ENCODE results near the gene RXFP2. TPM values are rescaled to one million over a fixed set of nuclear protein-coding genes. Genes with fewer than 3 reads are reported as not detected.

The RXFP2 gene
- total RNA-seq, 5 donors from 2014 or later (not counting 1 experiment from before 2014, with no cell fraction given): not detected

GRCh38 chr13:31722673-31723072 lies 16.7 kb upstream of the RXFP2 start:
- Histone ChIP-seq H3K4me3 (ENCODE audit: control insufficient read depth in 1 of 2, extremely low read depth in 1 of 2, low read length in 1 of 2) (no peak overlapping the region), H3K9me3 (no peaks in the 10 kb centered on the region), H3K27ac (ENCODE audit: low read length) (no peak overlapping the region), H3K27me3 (replicated peaks in 1 of 2; ENCODE audit: control insufficient read depth in 2 of 2, extremely low read depth in 1 of 2, insufficient read depth in 2 of 2, low read length in 1 of 2) (peaks cover 0 to 7% of the 10 kb centered on the region in 2 experiments), H3K4me1 (ENCODE audit: control insufficient read depth in 1 of 2, extremely low read depth in 1 of 2, insufficient read depth in 2 of 2, low read length in 2 of 2) (no peaks in the 10 kb centered on the region), H3K36me3 (ENCODE audit: control insufficient read depth in 2 of 2, extremely low read depth in 1 of 2, insufficient read depth in 1 of 2, low read length in 1 of 2) (no peaks in the 10 kb centered on the region)
- Mint-ChIP-seq H3K27ac (no peak overlapping the region), H3K4me1 (no peaks in the 10 kb centered on the region), H3K27me3 (peaks cover 11 to 22% of the 10 kb centered on the region in 2 donors), H3K9me3 (peaks cover 0 to 9% (median 0%) of the 10 kb centered on the region in 3 donors), H3K4me3 (no peak overlapping the region), H3K36me3 (no peaks in the 10 kb centered on the region)
- no peak for DNase-seq
- ATAC-seq (replicated peaks in 1 of 4): no peak
- POLR2A ChIA-PET: no interaction called here
- CTCF ChIA-PET: no interaction called here
- 100% methylated on average over 1 of the region's 5 CpGs for WGBS (ENCODE audit: insufficient coverage)

GRCh38 chr13:31725841-31726240 lies 13.5 kb upstream of the RXFP2 start:
- H3K27ac ChIP-seq (ENCODE audit: low read length): no peak overlapping the region
- 78% methylated on average over 5 of the region's 5 CpGs for WGBS (ENCODE audit: insufficient coverage)

GRCh38 chr13:31731921-31732320 lies 7.4 kb upstream of the RXFP2 start:
- H3K4me3 ChIP-seq (ENCODE audit: control insufficient read depth in 1 of 2, extremely low read depth in 1 of 2, low read length in 1 of 2): no peak overlapping the region
- ATAC-seq (replicated peaks in 1 of 4): no peak
- no peak overlapping the region for H3K27ac ChIP-seq (ENCODE audit: low read length)
- ChIA-PET CTCF (interaction anchor here (0.5 to 0.6 kb wide), 2 partner anchors 13 to 794 kb away, joined by 4 to 5 read pairs; no protein-coding TSS in a partner anchor), POLR2A (no interaction called here)
- peaks cover 8 to 17% of the 10 kb centered on the region in 2 donors for H3K27me3 Mint-ChIP-seq
- no peak overlapping the region for H3K27ac Mint-ChIP-seq
- no peaks in the 10 kb centered on the region for H3K36me3 Mint-ChIP-seq
- H3K9me3 ChIP-seq: no peaks in the 10 kb centered on the region
- no peaks in the 10 kb centered on the region for H3K4me1 Mint-ChIP-seq
- H3K4me3 Mint-ChIP-seq: no peak overlapping the region
- H3K36me3 ChIP-seq (ENCODE audit: control insufficient read depth in 2 of 2, extremely low read depth in 1 of 2, insufficient read depth in 1 of 2, low read length in 1 of 2): no peaks in the 10 kb centered on the region
- no peaks in the 10 kb centered on the region for H3K4me1 ChIP-seq (ENCODE audit: control insufficient read depth in 1 of 2, extremely low read depth in 1 of 2, insufficient read depth in 2 of 2, low read length in 2 of 2)
- H3K27me3 ChIP-seq (replicated peaks in 1 of 2; ENCODE audit: control insufficient read depth in 2 of 2, extremely low read depth in 1 of 2, insufficient read depth in 2 of 2, low read length in 1 of 2): no peaks in the 10 kb centered on the region
- 11% methylated on average over 6 of the region's 6 CpGs for WGBS (ENCODE audit: insufficient coverage)
- H3K9me3 Mint-ChIP-seq: no peaks in the 10 kb centered on the region
- no peak for DNase-seq

More at GRCh38 chr13:31725841-31726240, 13.5 kb upstream of the RXFP2 start:
- Mint-ChIP-seq H3K27me3 (peaks cover 13 to 26% of the 10 kb centered on the region in 2 donors), H3K9me3 (peaks cover 0 to 9% (median 0%) of the 10 kb centered on the region in 3 donors), H3K4me1 (no peaks in the 10 kb centered on the region), H3K36me3 (no peaks in the 10 kb centered on the region), H3K27ac (no peak overlapping the region), H3K4me3 (no peak overlapping the region)
- DNase-seq (no peak), ATAC-seq (replicated peaks in 1 of 4) (no peak)
- H3K9me3 ChIP-seq: no peaks in the 10 kb centered on the region
- H3K4me1 ChIP-seq (ENCODE audit: control insufficient read depth in 1 of 2, extremely low read depth in 1 of 2, insufficient read depth in 2 of 2, low read length in 2 of 2): no peaks in the 10 kb centered on the region
- H3K4me3 ChIP-seq (ENCODE audit: control insufficient read depth in 1 of 2, extremely low read depth in 1 of 2, low read length in 1 of 2): no peak overlapping the region
- ChIA-PET POLR2A (no interaction called here), CTCF (no interaction called here)
- H3K27me3 ChIP-seq (replicated peaks in 1 of 2; ENCODE audit: control insufficient read depth in 2 of 2, extremely low read depth in 1 of 2, insufficient read depth in 2 of 2, low read length in 1 of 2): peaks cover 0 to 5% of the 10 kb centered on the region in 2 experiments
- no peaks in the 10 kb centered on the region for H3K36me3 ChIP-seq (ENCODE audit: control insufficient read depth in 2 of 2, extremely low read depth in 1 of 2, insufficient read depth in 1 of 2, low read length in 1 of 2)

- DNase-seq: no peak
- POLR2A ChIA-PET: no interaction called here
- no peak for ATAC-seq (replicated peaks in 1 of 4)
- no peak overlapping the region for H3K4me3 ChIP-seq (ENCODE audit: control insufficient read depth in 1 of 2, extremely low read depth in 1 of 2, low read length in 1 of 2)
- H3K27ac ChIP-seq (ENCODE audit: low read length): no peak overlapping the region
- no peaks in the 10 kb centered on the region for H3K36me3 ChIP-seq (ENCODE audit: control insufficient read depth in 2 of 2, extremely low read depth in 1 of 2, insufficient read depth in 1 of 2, low read length in 1 of 2)
- CTCF ChIA-PET: interaction anchor here in 1 of 2 donors (0.6 kb wide), 1 partner anchor 318 kb away, joined by 3 read pairs; no protein-coding TSS in a partner anchor
- Mint-ChIP-seq H3K36me3 (no peaks in the 10 kb centered on the region), H3K9me3 (no peaks in the 10 kb centered on the region), H3K4me3 (no peak overlapping the region), H3K27ac (no peak overlapping the region), H3K4me1 (no peaks in the 10 kb centered on the region), H3K27me3 (peaks cover 7 to 11% of the 10 kb centered on the region in 2 donors)
- H3K27me3 ChIP-seq (replicated peaks in 1 of 2; ENCODE audit: control insufficient read depth in 2 of 2, extremely low read depth in 1 of 2, insufficient read depth in 2 of 2, low read length in 1 of 2): no peaks in the 10 kb centered on the region
- H3K9me3 ChIP-seq: no peaks in the 10 kb centered on the region
- 70% methylated on average over 5 of the region's 5 CpGs for WGBS (ENCODE audit: insufficient coverage)
- no peaks in the 10 kb centered on the region for H3K4me1 ChIP-seq (ENCODE audit: control insufficient read depth in 1 of 2, extremely low read depth in 1 of 2, insufficient read depth in 2 of 2, low read length in 2 of 2)
These were observed 6.3 kb upstream of the RXFP2 start for GRCh38 chr13:31733066-31733465.

GRCh38 chr13:31733647-31734046 lies 5.7 kb upstream of the RXFP2 start:
- ATAC-seq (replicated peaks in 1 of 4) (no peak), DNase-seq (no peak)
- Mint-ChIP-seq H3K9me3 (no peaks in the 10 kb centered on the region), H3K36me3 (no peaks in the 10 kb centered on the region), H3K4me3 (no peak overlapping the region), H3K27me3 (peaks cover 6 to 10% of the 10 kb centered on the region in 2 donors), H3K4me1 (no peaks in the 10 kb centered on the region), H3K27ac (no peak overlapping the region)
- Histone ChIP-seq H3K9me3 (no peaks in the 10 kb centered on the region), H3K27ac (ENCODE audit: low read length) (no peak overlapping the region), H3K4me3 (ENCODE audit: control insufficient read depth in 1 of 2, extremely low read depth in 1 of 2, low read length in 1 of 2) (no peak overlapping the region), H3K4me1 (ENCODE audit: control insufficient read depth in 1 of 2, extremely low read depth in 1 of 2, insufficient read depth in 2 of 2, low read length in 2 of 2) (no peaks in the 10 kb centered on the region), H3K27me3 (replicated peaks in 1 of 2; ENCODE audit: control insufficient read depth in 2 of 2, extremely low read depth in 1 of 2, insufficient read depth in 2 of 2, low read length in 1 of 2) (no peaks in the 10 kb centered on the region), H3K36me3 (ENCODE audit: control insufficient read depth in 2 of 2, extremely low read depth in 1 of 2, insufficient read depth in 1 of 2, low read length in 1 of 2) (no peaks in the 10 kb centered on the region)
- 100% methylated on average over 1 of the region's 2 CpGs for WGBS (ENCODE audit: insufficient coverage)
- CTCF ChIA-PET: no interaction called here
- POLR2A ChIA-PET: no interaction called here

GRCh38 chr13:31742097-31742734 lies 2.9 kb downstream of the RXFP2 start:
- H3K27me3 Mint-ChIP-seq: peaks cover 3 to 7% of the 10 kb centered on the region in 2 donors
- H3K36me3 Mint-ChIP-seq: no peaks in the 10 kb centered on the region
- ATAC-seq (replicated peaks in 1 of 4) (peak; percentile 57 to 69 (median 64)), DNase-seq (peak; percentile 9 to 73 (median 45))
- H3K9me3 Mint-ChIP-seq: no peaks in the 10 kb centered on the region
- peaks cover 0 to 5% of the 10 kb centered on the region in 2 experiments for H3K4me1 ChIP-seq (ENCODE audit: control insufficient read depth in 1 of 2, extremely low read depth in 1 of 2, insufficient read depth in 2 of 2, low read length in 2 of 2)
- H3K4me3 ChIP-seq (ENCODE audit: control insufficient read depth in 1 of 2, extremely low read depth in 1 of 2, low read length in 1 of 2): no peak overlapping the region
- ChIA-PET POLR2A (no interaction called here), CTCF (interaction anchor here in 1 of 2 donors (0.6 kb wide), 1 partner anchor 13 kb away, joined by 3 read pairs; no protein-coding TSS in a partner anchor)
- no CpG with 5 or more reads among the region's 7 CpGs for WGBS (ENCODE audit: insufficient coverage)
- peaks cover 2 to 5% (median 2%) of the 10 kb centered on the region in 3 donors for H3K4me1 Mint-ChIP-seq
- H3K27ac ChIP-seq (ENCODE audit: low read length): no peak overlapping the region
- H3K4me3 Mint-ChIP-seq: peak overlapping the region in 1 of 3 donors; percentile 11
- peak overlapping the region in 1 of 2 donors; percentile 67 for H3K27ac Mint-ChIP-seq
- H3K36me3 ChIP-seq (ENCODE audit: control insufficient read depth in 2 of 2, extremely low read depth in 1 of 2, insufficient read depth in 1 of 2, low read length in 1 of 2): no peaks in the 10 kb centered on the region
- no peaks in the 10 kb centered on the region for H3K9me3 ChIP-seq
- H3K27me3 ChIP-seq (replicated peaks in 1 of 2; ENCODE audit: control insufficient read depth in 2 of 2, extremely low read depth in 1 of 2, insufficient read depth in 2 of 2, low read length in 1 of 2): peaks cover 0 to 7% of the 10 kb centered on the region in 2 experiments

All from T-cell (primary cell).